HCT116 (cell line): ENCODE results near the gene CD99.

Source experiments
- CBX3 ChIP-seq: IDR thresholded peaks from 2 replicates; pipeline ENCODE4 v1.6.1; 2012; ENCODE audit warnings: low read depth
- CEBPB ChIP-seq: IDR thresholded peaks from 2 replicates; pipeline ENCODE4 v1.6.1; 2012; ENCODE audit warnings: low read depth
- CTCF ChIP-seq, 3 experiments: fragments of 200-600 bp in 1 of 3; sonication (generic) in 1 of 3; IDR thresholded peaks in 2 of 3; conservative IDR thresholded peaks in 1 of 3; 2 replicates each; pipeline ENCODE4 v1.5.1; 2012 to 2017; ENCODE audit warnings: low read depth in 2 of 3, low read length in 2 of 3, antibody characterized with exemption in 1 of 3, borderline replicate concordance in 1 of 3, control low read depth in 1 of 3, mild to moderate bottlenecking in 1 of 3, mixed read lengths in 1 of 3, mixed run types in 1 of 3, moderate library complexity in 1 of 3; ENCODE audit not compliant: insufficient read depth in 1 of 3
- EZH2phosphoT487 ChIP-seq: fragments of 200-600 bp; IDR thresholded peaks from 2 replicates; pipeline ENCODE4 v1.6.1; 2018; ENCODE audit warnings: antibody characterized with exemption, borderline replicate concordance
- MAX ChIP-seq: IDR thresholded peaks from 2 replicates; pipeline ENCODE4 v1.6.1; 2012
- POLR2A ChIP-seq: IDR thresholded peaks from 2 replicates; pipeline ENCODE4 v1.7.0; 2011; ENCODE audit warnings: borderline replicate concordance; ENCODE audit not compliant: insufficient read depth, insufficient read length; ENCODE audit errors: extremely low read depth
- POLR2AphosphoS5 ChIP-seq: IDR thresholded peaks from 2 replicates; pipeline ENCODE4 v1.6.1; 2011; ENCODE audit warnings: mild to moderate bottlenecking, low read depth, low read length, moderate library complexity
- SIN3A ChIP-seq: IDR thresholded peaks from 2 replicates; pipeline ENCODE4 v1.6.1; 2012; ENCODE audit warnings: low read depth
- ZNF274 ChIP-seq: fragments of 200-500 bp; sonication (Bioruptor generic); IDR thresholded peaks from 2 replicates; pipeline ENCODE4 v1.6.1; 2014; ENCODE audit warnings: mild to moderate bottlenecking, low read depth, low read length, inconsistent platforms

- TF ChIP-seq POLR2A (no peak), CTCF (IDR thresholded peaks at IDR 0.05 in 2 of 3, conservative IDR thresholded peaks at IDR 0.05 in 1 of 3; ENCODE audit: borderline replicate concordance in 1 of 3, insufficient read depth in 1 of 3, low read depth in 2 of 3, low read length in 2 of 3) (no peak), ZNF274 (no peak), CBX3 (no peak), POLR2AphosphoS5 (no peak), SIN3A (no peak), MAX (no peak), EZH2phosphoT487 (no peak), CEBPB (no peak)
Observed at GRCh38 chrX:2712890-2713840, 22.1 kb downstream of the CD99 start.
